Left lung (tissue), 10 donors: ENCODE measurements around the gene MGAT3. TPM values are rescaled to one million over a fixed set of nuclear protein-coding genes. Genes with fewer than 3 reads are reported as not detected.

ENCODE experiments used
- ATAC-seq: fragments of 200-7000 bp; cut with Tn5 transposase; one replicate; pipeline ENCODE4 v1.9.1; 2020; ENCODE audit warnings: moderate library complexity
- DNase-seq, 4 donors: peaks; one replicate each; pipeline ENCODE4 v3.0.0-alpha.2; 2013 to 2020
- H3K27ac ChIP-seq, 2 donors: fragments of 200-600 bp; sonication (generic) in 1 of 2; one replicate each; pipeline versions ENCODE4 v1.5.0 to v1.8.0; 2020 to 2021
- H3K27me3 ChIP-seq, 2 donors: fragments of 200-600 bp; sonication (generic) in 1 of 2; one replicate each; pipeline versions ENCODE4 v1.5.0 to v1.8.0; 2020 to 2021
- H3K36me3 ChIP-seq, 2 donors: fragments of 200-600 bp; sonication (generic) in 1 of 2; one replicate each; pipeline versions ENCODE4 v1.5.0 to v1.8.0; 2020 to 2021
- H3K4me1 ChIP-seq, 2 donors: fragments of 200-600 bp; one replicate each; pipeline ENCODE4 v1.8.0; 2021
- H3K4me3 ChIP-seq, 2 donors: fragments of 200-600 bp; sonication (generic) in 1 of 2; one replicate each; pipeline versions ENCODE4 v1.5.0 to v1.8.0; 2020 to 2021; ENCODE audit warnings: mild to moderate bottlenecking in 1 of 2
- H3K9me3 ChIP-seq, 2 donors: fragments of 200-600 bp; sonication (generic) in 1 of 2; one replicate each; pipeline versions ENCODE4 v1.5.0 to v1.8.0; 2020 to 2021
- intact Hi-C, 2 donors: fragments of 100-400 bp; cut with DNase I; formaldehyde crosslinking; loops; one replicate each; pipeline versions ENCODE4 v1.11.2 to v1.14.2; 2022
- polyA plus RNA-seq, 6 donors: library from polyadenylated mRNA; unstranded; fragments of 120-200 nt; gene quantifications; one replicate each; pipeline ENCODE4 v1.2.1, GENCODE V29; 2013; ENCODE audit not compliant: insufficient read length in 6 of 6
- total RNA-seq, 2 donors: library from RNA; stranded (reverse); fragmentation: NEBNext Ultra II Directional; extraction: Animal tissue kit (Norgen Biotek cat#: 25700); gene quantifications; one replicate each; pipeline ENCODE4 v1.2.1, GENCODE V29; 2021
- TF ChIP-seq, protein P1 (sequence below), 2 donors: fragments of 200-600 bp; sonication (generic) in 1 of 2; IDR thresholded peaks; one replicate each; pipeline versions ENCODE4 v1.5.0 to v1.8.0; 2021; ENCODE audit warnings: antibody characterized with exemption in 2 of 2
- donor health status: DM: no; HTN: yes; CAD: no.
- donor health status: DM: no; HTN: no; CAD: no.

The MGAT3 gene
- total and polyA plus RNA-seq, 8 donors, result 6.7 to 21.2 (median 13.4) TPM

DNA sequence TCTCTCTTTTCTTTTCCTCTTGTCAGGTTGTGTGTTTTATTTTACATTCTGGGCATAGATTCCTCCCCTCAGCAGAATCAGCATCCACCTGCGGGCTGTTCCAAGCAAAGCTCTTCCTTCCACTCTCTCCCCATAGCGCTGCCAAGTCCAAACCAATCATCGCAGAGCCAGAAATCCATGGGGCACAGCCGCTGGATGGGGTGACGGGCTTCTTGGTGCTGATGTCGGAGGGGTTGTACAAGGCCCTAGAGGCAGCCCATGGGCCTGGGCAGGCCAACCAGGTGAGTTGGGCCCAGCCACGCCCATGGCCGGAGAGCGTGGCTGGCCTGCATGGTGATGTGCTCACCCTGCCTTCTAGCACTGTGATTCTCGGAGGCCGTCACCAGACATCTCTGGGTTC is 35.1 kb upstream of the MGAT3 start:
- Histone ChIP-seq H3K36me3 (peaks cover 0 to 93% of the 10 kb centered on the region in 2 donors), H3K4me1 (no peaks in the 10 kb centered on the region), H3K9me3 (no peaks in the 10 kb centered on the region), H3K4me3 (no peak overlapping the region), H3K27me3 (no peaks in the 10 kb centered on the region), H3K27ac (no peak overlapping the region)
- intact Hi-C loops, result no loop called here
- TF ChIP-seq, protein P1, sequence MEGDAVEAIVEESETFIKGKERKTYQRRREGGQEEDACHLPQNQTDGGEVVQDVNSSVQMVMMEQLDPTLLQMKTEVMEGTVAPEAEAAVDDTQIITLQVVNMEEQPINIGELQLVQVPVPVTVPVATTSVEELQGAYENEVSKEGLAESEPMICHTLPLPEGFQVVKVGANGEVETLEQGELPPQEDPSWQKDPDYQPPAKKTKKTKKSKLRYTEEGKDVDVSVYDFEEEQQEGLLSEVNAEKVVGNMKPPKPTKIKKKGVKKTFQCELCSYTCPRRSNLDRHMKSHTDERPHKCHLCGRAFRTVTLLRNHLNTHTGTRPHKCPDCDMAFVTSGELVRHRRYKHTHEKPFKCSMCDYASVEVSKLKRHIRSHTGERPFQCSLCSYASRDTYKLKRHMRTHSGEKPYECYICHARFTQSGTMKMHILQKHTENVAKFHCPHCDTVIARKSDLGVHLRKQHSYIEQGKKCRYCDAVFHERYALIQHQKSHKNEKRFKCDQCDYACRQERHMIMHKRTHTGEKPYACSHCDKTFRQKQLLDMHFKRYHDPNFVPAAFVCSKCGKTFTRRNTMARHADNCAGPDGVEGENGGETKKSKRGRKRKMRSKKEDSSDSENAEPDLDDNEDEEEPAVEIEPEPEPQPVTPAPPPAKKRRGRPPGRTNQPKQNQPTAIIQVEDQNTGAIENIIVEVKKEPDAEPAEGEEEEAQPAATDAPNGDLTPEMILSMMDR (IDR thresholded peaks at IDR 0.05), result no peak
- DNase-seq, result peak in 1 of 4 donors; percentile 41
- no peak for ATAC-seq

DNA sequence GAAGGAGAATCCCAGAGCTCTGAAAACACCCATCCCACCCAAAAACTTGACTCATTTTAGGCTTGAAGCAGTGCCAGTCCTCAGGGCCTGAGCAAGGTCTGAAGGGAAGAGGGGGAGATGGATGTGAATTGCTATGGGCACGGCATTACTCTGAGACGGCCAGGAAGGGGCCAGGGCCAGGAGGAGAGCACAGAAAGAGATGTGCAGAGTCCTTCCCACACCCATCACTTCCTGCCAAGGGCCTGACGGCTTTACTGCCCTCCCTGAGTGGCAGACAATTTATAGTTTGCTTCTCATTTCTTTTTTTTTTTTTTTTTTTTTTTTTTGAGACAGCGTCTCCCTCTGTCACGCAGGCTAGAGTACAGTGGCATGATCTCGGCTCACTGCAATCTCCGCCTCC is 34.7 kb upstream of the MGAT3 start:
- H3K9me3 ChIP-seq, result no peaks in the 10 kb centered on the region
- TF ChIP-seq, protein P1 (IDR thresholded peaks at IDR 0.05), result no peak
- H3K4me1 ChIP-seq, result no peaks in the 10 kb centered on the region
- DNase-seq (peak in 1 of 4 donors; percentile 15), ATAC-seq (no peak)
- H3K27ac ChIP-seq, result no peak overlapping the region
- no peak overlapping the region for H3K4me3 ChIP-seq
- H3K36me3 ChIP-seq, result peaks cover 0 to 93% of the 10 kb centered on the region in 2 donors
- H3K27me3 ChIP-seq, result no peaks in the 10 kb centered on the region
- intact Hi-C loops, result no loop called here

DNA sequence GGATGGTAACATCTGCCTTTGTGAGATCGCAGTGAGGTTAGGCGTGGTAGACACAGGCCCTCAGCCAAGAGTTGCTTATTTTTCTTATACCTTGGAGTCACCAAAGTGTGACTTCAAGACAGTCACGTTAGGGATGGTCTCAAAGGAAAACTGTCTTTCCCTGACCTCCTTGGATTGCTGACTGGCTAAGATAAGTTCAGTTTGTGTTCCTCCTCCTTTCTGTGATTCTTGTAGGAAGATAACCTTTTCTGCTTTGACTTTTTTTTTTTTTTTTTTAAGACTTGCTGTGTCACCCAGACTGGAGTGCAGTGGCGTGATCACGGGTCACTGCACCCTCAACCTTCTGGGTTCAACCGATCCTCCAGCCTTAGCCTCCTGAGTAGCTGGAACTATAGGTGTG is 34.1 kb upstream of the MGAT3 start:
- no peak overlapping the region for H3K27ac ChIP-seq
- intact Hi-C loops, result no loop called here
- peaks cover 0 to 93% of the 10 kb centered on the region in 2 donors for H3K36me3 ChIP-seq
- TF ChIP-seq, protein P1 (IDR thresholded peaks at IDR 0.05), result no peak
- no peak overlapping the region for H3K4me3 ChIP-seq
- H3K9me3 ChIP-seq, result no peaks in the 10 kb centered on the region
- no peak for ATAC-seq
- DNase-seq, result no peak
- H3K27me3 ChIP-seq, result no peaks in the 10 kb centered on the region
- H3K4me1 ChIP-seq, result no peaks in the 10 kb centered on the region

DNA sequence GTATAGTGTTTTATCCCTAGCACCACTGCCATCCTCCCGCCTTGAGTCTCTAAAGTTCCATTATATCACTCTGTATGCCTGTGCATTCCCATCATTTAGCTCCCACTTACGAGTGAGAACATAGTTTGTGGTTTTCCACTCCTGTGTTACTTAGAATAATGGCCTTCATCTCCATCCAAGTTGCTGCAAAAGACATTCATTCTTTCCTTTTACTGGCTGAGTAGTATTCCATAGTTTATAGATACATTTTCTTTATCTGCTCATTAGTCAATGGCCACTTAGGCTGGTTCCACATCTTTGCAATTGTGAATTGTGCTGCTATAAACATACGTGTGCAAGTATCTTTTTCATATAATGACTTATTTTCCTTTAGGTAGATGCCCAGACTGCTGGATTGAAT is 32.8 kb upstream of the MGAT3 start:
- Histone ChIP-seq H3K4me1 (no peaks in the 10 kb centered on the region), H3K27ac (no peak overlapping the region), H3K27me3 (no peaks in the 10 kb centered on the region), H3K9me3 (no peaks in the 10 kb centered on the region), H3K36me3 (peaks cover 0 to 93% of the 10 kb centered on the region in 2 donors), H3K4me3 (no peak overlapping the region)
- ATAC-seq (no peak), DNase-seq (no peak)
- TF ChIP-seq, protein P1 (IDR thresholded peaks at IDR 0.05), result no peak
- intact Hi-C loops, result no loop called here

DNA sequence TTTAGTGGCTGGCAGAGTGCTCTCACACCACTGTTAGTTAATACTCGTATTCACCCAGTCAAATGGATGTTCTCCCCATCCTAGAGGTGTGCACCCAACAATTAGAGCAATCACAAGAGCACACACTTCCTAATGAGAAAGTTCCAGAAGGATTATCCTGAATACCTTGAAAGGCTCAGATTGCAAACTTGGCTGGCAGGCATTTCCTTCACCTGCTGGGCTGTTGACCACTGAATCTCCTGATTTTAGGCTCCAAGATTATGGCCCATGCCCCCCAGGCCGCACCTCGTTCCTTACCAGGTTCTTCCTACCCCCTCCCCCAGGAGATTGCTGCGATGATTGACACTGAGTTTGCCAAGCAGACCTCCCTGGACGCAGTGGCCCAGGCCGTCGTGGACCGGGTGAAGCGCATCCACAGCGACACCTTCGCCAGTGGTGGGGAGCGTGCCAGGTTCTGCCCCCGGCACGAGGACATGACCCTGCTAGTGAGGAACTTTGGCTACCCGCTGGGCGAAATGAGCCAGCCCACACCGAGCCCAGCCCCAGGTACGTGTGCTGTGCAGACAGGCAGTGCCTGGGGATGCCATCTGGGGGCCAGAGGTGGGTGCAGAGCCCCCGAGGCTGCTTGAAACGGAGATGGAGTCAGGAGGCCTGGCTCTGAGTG is 30.3 kb upstream of the MGAT3 start:
- ATAC-seq (no peak), DNase-seq (peak in 1 of 4 donors; percentile 58)
- Histone ChIP-seq H3K27ac (no peak overlapping the region), H3K36me3 (peaks cover 0 to 97% of the 10 kb centered on the region in 2 donors), H3K4me3 (no peak overlapping the region), H3K27me3 (no peaks in the 10 kb centered on the region), H3K9me3 (no peaks in the 10 kb centered on the region), H3K4me1 (peaks cover 0 to 5% of the 10 kb centered on the region in 2 donors)
- intact Hi-C loops, result no loop called here
- TF ChIP-seq, protein P1 (IDR thresholded peaks at IDR 0.05), result no peak
